Liver (tissue), 9 donors: ENCODE results near the gene CEP350. TPM values are rescaled to one million over a fixed set of nuclear protein-coding genes. Genes with fewer than 3 reads are reported as not detected.

ENCODE experiments used
- DNase-seq: peaks from one replicate; pipeline ENCODE4 v3.0.0-alpha.2; 2017; ENCODE audit warnings: low spot score
- H3K27ac ChIP-seq, 2 donors: one replicate each; pipeline ENCODE4 v1.7.0; 2013; ENCODE audit warnings: inconsistent platforms in 2 of 2, low read length in 2 of 2, control low read depth in 1 of 2, low read depth in 1 of 2, mild to moderate bottlenecking in 1 of 2
- H3K27me3 ChIP-seq, 4 donors: one replicate each; pipeline versions ENCODE4 v1.6.1 to v1.7.0; 2013; ENCODE audit warnings: low read length in 3 of 4, inconsistent platforms in 1 of 4, mild to moderate bottlenecking in 1 of 4, moderate library complexity in 1 of 4; ENCODE audit not compliant: control insufficient read depth in 4 of 4, insufficient read depth in 4 of 4
- H3K36me3 ChIP-seq, 4 donors: one replicate each; pipeline versions ENCODE4 v1.6.1 to v1.7.0; 2013; ENCODE audit warnings: low read length in 3 of 4, mild to moderate bottlenecking in 3 of 4, low read depth in 1 of 4, moderate library complexity in 1 of 4; ENCODE audit not compliant: control insufficient read depth in 4 of 4, insufficient read depth in 3 of 4
- H3K4me1 ChIP-seq, 4 donors: one replicate each; pipeline versions ENCODE4 v1.6.1 to v1.7.0; 2013; ENCODE audit warnings: low read length in 3 of 4, mild to moderate bottlenecking in 3 of 4, moderate library complexity in 1 of 4; ENCODE audit not compliant: control insufficient read depth in 4 of 4, insufficient read depth in 4 of 4
- H3K4me3 ChIP-seq, 3 donors: one replicate each; pipeline versions ENCODE4 v1.6.1 to v1.7.0; 2013; ENCODE audit warnings: low read length in 3 of 3, control low read depth in 1 of 3, low read depth in 1 of 3, mild to moderate bottlenecking in 1 of 3
- H3K9ac ChIP-seq, 2 donors: one replicate each; pipeline ENCODE4 v1.7.0; 2013; ENCODE audit warnings: low read length in 2 of 2, mild to moderate bottlenecking in 2 of 2, moderate library complexity in 2 of 2, control low read depth in 1 of 2, low read depth in 1 of 2
- H3K9me3 ChIP-seq, 4 donors: one replicate each; pipeline versions ENCODE4 v1.6.1 to v1.7.0; 2013; ENCODE audit warnings: low read length in 3 of 4; ENCODE audit not compliant: control insufficient read depth in 4 of 4
- ATF3 ChIP-seq: IDR thresholded peaks from 2 replicates; pipeline ENCODE4 v1.6.1; 2016; ENCODE audit warnings: antibody characterized with exemption
- EGR1 ChIP-seq, 2 donors: IDR thresholded peaks; 2 replicates each; pipeline ENCODE4 v1.6.1; 2016 to 2018; ENCODE audit warnings: antibody characterized with exemption in 2 of 2, low read depth in 2 of 2
- FOXA1 ChIP-seq: IDR thresholded peaks from 2 replicates; pipeline ENCODE4 v1.6.1; 2016; ENCODE audit warnings: antibody characterized with exemption
- FOXA2 ChIP-seq: IDR thresholded peaks from 2 replicates; pipeline ENCODE4 v1.6.1; 2016; ENCODE audit warnings: antibody characterized with exemption
- GABPA ChIP-seq, 2 donors: IDR thresholded peaks in 1 of 2; conservative IDR thresholded peaks in 1 of 2; 2 replicates each; pipeline ENCODE4 v1.6.1; 2016; ENCODE audit warnings: antibody characterized with exemption in 2 of 2, mild to moderate bottlenecking in 1 of 2, moderate library complexity in 1 of 2
- HNF4A ChIP-seq, 2 donors: conservative IDR thresholded peaks; 2 replicates each; pipeline ENCODE4 v1.6.1; 2016; ENCODE audit warnings: antibody characterized with exemption in 2 of 2, mild to moderate bottlenecking in 2 of 2
- HNF4G ChIP-seq: IDR thresholded peaks from 2 replicates; pipeline ENCODE4 v1.6.1; 2016; ENCODE audit warnings: antibody characterized with exemption
- JUND ChIP-seq, 2 donors: IDR thresholded peaks; 2 replicates each; pipeline ENCODE4 v1.6.1; 2016; ENCODE audit warnings: antibody characterized with exemption in 2 of 2
- MAX ChIP-seq: IDR thresholded peaks from 2 replicates; pipeline ENCODE4 v1.6.1; 2016; ENCODE audit warnings: antibody characterized with exemption
- NR2F2 ChIP-seq: IDR thresholded peaks from 2 replicates; pipeline ENCODE4 v1.6.1; 2016; ENCODE audit warnings: antibody characterized with exemption
- RAD21 ChIP-seq, 2 donors: IDR thresholded peaks; 2 replicates each; pipeline ENCODE4 v1.6.1; 2016; ENCODE audit warnings: antibody characterized with exemption in 2 of 2, mild to moderate bottlenecking in 2 of 2
- RXRA ChIP-seq, 2 donors: IDR thresholded peaks; 2 replicates each; pipeline ENCODE4 v1.6.1; 2017 to 2018; ENCODE audit warnings: antibody characterized with exemption in 2 of 2, mild to moderate bottlenecking in 1 of 2
- SP1 ChIP-seq: IDR thresholded peaks from 2 replicates; pipeline ENCODE4 v1.6.1; 2018; ENCODE audit warnings: antibody characterized with exemption, mild to moderate bottlenecking
- TAF1 ChIP-seq: conservative IDR thresholded peaks from 2 replicates; pipeline ENCODE4 v1.6.1; 2016; ENCODE audit warnings: antibody characterized with exemption, mild to moderate bottlenecking
- YY1 ChIP-seq: IDR thresholded peaks from 2 replicates; pipeline ENCODE4 v1.6.1; 2016; ENCODE audit warnings: antibody characterized with exemption, mild to moderate bottlenecking
- WGBS: extraction: QIAGEN DNeasy Blood & Tissue Kit; methylation state at CpG from one replicate; pipeline ENCODE4 v1.1.7; 2013; 5-methylcytosine and 5-hydroxymethylcytosine counted together
- polyA plus RNA-seq, 2 donors: library from polyadenylated mRNA; stranded (reverse) in 1 of 2; unstranded in 1 of 2; fragments of 200-250 nt in 1 of 2; fragments of >200 nt in 1 of 2; fragmentation: Nextera tagmentation in 1 of 2; extraction: Ambion mirVana in 1 of 2; gene quantifications; one replicate each; pipeline versions ENCODE4 v1.2.1 to v1.2.3, GENCODE V29; 2013 to 2015
- total RNA-seq, 2 donors: library from RNA; depleted of rRNA; stranded (reverse); fragments of >200 nt; gene quantifications; one replicate each; pipeline ENCODE4 v1.2.3, GENCODE V29; 2014
- TF ChIP-seq, protein P1 (sequence below): fragments of 150-350 bp; IDR thresholded peaks from 2 replicates; pipeline ENCODE4 v1.5.1; 2017; ENCODE audit warnings: improper control_type of control experiment, low read depth, low read length; ENCODE audit not compliant: missing input control
- TF ChIP-seq, protein P2 (sequence below): IDR thresholded peaks from 2 replicates; pipeline ENCODE4 v1.6.1; 2016; ENCODE audit warnings: antibody characterized with exemption
- TF ChIP-seq, protein P3 (sequence below): IDR thresholded peaks from 2 replicates; pipeline ENCODE4 v1.6.1; 2016; ENCODE audit warnings: antibody characterized with exemption, mild to moderate bottlenecking
- donor health status: healthy.
- donor health status: healthy.
- donor health status: healthy.
- donor health status: healthy.
- donor health status: healthy.

Gene CEP350
- total and polyA plus RNA-seq, 4 donors: 4.5 to 49.0 (median 18.9) TPM

DNA sequence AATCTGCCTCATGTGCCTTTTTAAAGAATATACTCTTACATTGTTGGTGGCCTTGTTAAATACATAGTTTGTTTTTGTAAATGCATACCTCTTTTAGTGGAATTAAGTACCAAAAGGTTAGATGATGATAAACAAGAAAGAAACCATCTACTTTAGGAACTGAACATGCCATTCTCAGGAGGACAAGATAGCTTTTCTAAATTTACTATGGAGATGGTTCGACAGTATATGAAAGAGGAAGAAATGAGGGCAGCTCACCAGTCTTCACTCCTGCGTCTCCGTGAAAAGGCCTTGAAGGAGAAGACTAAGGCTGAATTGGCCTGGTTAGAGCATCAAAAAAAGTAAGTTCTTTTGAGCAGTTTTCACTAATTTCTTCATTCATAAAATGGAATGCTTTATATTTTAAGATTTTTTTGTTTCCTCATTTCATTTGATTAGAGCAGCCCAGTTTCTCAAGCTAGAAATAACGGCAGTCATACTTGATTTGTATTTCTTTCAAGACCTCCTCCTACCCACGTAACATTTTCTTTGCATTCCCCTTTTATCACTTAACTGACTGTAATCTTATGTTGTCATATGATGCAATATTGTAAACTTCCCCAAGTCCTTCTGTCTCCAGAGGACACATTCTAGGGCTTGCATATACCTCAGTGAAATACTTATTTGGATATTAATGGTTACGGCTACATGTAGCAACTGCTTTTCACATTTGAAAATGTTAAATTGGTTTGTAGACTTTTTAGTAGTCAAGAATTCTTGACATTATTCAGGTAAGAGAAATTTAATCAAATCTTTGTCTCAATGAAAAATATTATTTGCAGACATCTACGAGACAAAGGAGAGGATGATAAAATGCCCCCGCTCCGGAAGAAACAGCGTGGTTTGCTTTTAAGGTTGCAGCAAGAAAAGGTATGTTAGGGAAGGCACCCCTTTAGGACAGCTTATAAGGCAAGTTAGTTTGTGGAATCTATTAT, 99.3 kb downstream of the CEP350 start:
- Histone ChIP-seq H3K36me3 (peaks cover 8 to 39% (median 33%) of the 10 kb centered on the region in 4 donors), H3K27me3 (no peaks in the 10 kb centered on the region), H3K4me3 (no peak overlapping the region)

More for the DNA sequence above, 99.3 kb downstream of the CEP350 start:
- no peak overlapping the region for H3K27ac ChIP-seq
- WGBS: 96% methylated on average over 10 of the region's 10 CpGs
- no peak overlapping the region for H3K9ac ChIP-seq
- no peaks in the 10 kb centered on the region for H3K9me3 ChIP-seq
- TF ChIP-seq HNF4A (conservative IDR thresholded peaks at IDR 0.05) (no peak), GABPA (IDR thresholded peaks at IDR 0.05 in 1 of 2, conservative IDR thresholded peaks at IDR 0.05 in 1 of 2) (no peak), NR2F2 (no peak), SP1 (no peak), TAF1 (no peak), JUND (IDR thresholded peaks at IDR 0.05) (no peak), ATF3 (no peak), MAX (no peak), RXRA (IDR thresholded peaks at IDR 0.05) (no peak), HNF4G (no peak), FOXA2 (no peak), YY1 (no peak), RAD21 (IDR thresholded peaks at IDR 0.05) (no peak), EGR1 (IDR thresholded peaks at IDR 0.05; ENCODE audit: low read depth in 2 of 2) (no peak), FOXA1 (no peak)
- TF ChIP-seq, protein P1, sequence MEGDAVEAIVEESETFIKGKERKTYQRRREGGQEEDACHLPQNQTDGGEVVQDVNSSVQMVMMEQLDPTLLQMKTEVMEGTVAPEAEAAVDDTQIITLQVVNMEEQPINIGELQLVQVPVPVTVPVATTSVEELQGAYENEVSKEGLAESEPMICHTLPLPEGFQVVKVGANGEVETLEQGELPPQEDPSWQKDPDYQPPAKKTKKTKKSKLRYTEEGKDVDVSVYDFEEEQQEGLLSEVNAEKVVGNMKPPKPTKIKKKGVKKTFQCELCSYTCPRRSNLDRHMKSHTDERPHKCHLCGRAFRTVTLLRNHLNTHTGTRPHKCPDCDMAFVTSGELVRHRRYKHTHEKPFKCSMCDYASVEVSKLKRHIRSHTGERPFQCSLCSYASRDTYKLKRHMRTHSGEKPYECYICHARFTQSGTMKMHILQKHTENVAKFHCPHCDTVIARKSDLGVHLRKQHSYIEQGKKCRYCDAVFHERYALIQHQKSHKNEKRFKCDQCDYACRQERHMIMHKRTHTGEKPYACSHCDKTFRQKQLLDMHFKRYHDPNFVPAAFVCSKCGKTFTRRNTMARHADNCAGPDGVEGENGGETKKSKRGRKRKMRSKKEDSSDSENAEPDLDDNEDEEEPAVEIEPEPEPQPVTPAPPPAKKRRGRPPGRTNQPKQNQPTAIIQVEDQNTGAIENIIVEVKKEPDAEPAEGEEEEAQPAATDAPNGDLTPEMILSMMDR: no peak
- TF ChIP-seq, protein P2, sequence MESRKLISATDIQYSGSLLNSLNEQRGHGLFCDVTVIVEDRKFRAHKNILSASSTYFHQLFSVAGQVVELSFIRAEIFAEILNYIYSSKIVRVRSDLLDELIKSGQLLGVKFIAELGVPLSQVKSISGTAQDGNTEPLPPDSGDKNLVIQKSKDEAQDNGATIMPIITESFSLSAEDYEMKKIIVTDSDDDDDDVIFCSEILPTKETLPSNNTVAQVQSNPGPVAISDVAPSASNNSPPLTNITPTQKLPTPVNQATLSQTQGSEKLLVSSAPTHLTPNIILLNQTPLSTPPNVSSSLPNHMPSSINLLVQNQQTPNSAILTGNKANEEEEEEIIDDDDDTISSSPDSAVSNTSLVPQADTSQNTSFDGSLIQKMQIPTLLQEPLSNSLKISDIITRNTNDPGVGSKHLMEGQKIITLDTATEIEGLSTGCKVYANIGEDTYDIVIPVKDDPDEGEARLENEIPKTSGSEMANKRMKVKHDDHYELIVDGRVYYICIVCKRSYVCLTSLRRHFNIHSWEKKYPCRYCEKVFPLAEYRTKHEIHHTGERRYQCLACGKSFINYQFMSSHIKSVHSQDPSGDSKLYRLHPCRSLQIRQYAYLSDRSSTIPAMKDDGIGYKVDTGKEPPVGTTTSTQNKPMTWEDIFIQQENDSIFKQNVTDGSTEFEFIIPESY: no peak
- TF ChIP-seq, protein P3, sequence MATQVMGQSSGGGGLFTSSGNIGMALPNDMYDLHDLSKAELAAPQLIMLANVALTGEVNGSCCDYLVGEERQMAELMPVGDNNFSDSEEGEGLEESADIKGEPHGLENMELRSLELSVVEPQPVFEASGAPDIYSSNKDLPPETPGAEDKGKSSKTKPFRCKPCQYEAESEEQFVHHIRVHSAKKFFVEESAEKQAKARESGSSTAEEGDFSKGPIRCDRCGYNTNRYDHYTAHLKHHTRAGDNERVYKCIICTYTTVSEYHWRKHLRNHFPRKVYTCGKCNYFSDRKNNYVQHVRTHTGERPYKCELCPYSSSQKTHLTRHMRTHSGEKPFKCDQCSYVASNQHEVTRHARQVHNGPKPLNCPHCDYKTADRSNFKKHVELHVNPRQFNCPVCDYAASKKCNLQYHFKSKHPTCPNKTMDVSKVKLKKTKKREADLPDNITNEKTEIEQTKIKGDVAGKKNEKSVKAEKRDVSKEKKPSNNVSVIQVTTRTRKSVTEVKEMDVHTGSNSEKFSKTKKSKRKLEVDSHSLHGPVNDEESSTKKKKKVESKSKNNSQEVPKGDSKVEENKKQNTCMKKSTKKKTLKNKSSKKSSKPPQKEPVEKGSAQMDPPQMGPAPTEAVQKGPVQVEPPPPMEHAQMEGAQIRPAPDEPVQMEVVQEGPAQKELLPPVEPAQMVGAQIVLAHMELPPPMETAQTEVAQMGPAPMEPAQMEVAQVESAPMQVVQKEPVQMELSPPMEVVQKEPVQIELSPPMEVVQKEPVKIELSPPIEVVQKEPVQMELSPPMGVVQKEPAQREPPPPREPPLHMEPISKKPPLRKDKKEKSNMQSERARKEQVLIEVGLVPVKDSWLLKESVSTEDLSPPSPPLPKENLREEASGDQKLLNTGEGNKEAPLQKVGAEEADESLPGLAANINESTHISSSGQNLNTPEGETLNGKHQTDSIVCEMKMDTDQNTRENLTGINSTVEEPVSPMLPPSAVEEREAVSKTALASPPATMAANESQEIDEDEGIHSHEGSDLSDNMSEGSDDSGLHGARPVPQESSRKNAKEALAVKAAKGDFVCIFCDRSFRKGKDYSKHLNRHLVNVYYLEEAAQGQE: no peak
- H3K4me1 ChIP-seq: no peaks in the 10 kb centered on the region
- no peak for DNase-seq
